HG03442 (cell line): Measurements from ENCODE around the gene CXCR5.

ENCODE experiments used
- ATAC-seq: cut with Tn5 transposase; IDR thresholded peaks from one replicate; pipeline ENCODE4 v1.9.1; 2021; ENCODE audit warnings: mild to moderate bottlenecking, moderate library complexity; ENCODE audit not compliant: unreplicated experiment

Gene CXCR5

GRCh38 chr11:118911880-118912741 is 28.4 kb downstream of the CXCR5 start:
- no peak for ATAC-seq

GRCh38 chr11:118912742-118913410 is 29.2 kb downstream of the CXCR5 start:
- ATAC-seq = no peak

- no peak for ATAC-seq
Observed at GRCh38 chr11:118913411-118914125, 29.9 kb downstream of the CXCR5 start.

- ATAC-seq = no peak
Observed at GRCh38 chr11:118914178-118914918, 30.7 kb downstream of the CXCR5 start.

GRCh38 chr11:118914987-118915386 is 31.3 kb downstream of the CXCR5 start:
- ATAC-seq = no peak

GRCh38 chr11:118915396-118915795 is 31.7 kb downstream of the CXCR5 start:
- ATAC-seq = no peak

GRCh38 chr11:118915941-118916841 is 32.5 kb downstream of the CXCR5 start:
- ATAC-seq = no peak

- ATAC-seq = no peak
Observed at GRCh38 chr11:118916842-118917388, 33.2 kb downstream of the CXCR5 start.

GRCh38 chr11:118917481-118918127 is 33.9 kb downstream of the CXCR5 start:
- ATAC-seq = no peak

- ATAC-seq = no peak
Observed at GRCh38 chr11:118918128-118918685, 34.5 kb downstream of the CXCR5 start.

GRCh38 chr11:118918686-118919280 is 35.1 kb downstream of the CXCR5 start:
- no peak for ATAC-seq

GRCh38 chr11:118921121-118921928 is 37.6 kb downstream of the CXCR5 start:
- no peak for ATAC-seq

- ATAC-seq = no peak
Observed at GRCh38 chr11:118921929-118922744, 38.4 kb downstream of the CXCR5 start.

GRCh38 chr11:118922745-118923627 is 39.3 kb downstream of the CXCR5 start:
- no peak for ATAC-seq

GRCh38 chr11:118923721-118924587 is 40.3 kb downstream of the CXCR5 start:
- ATAC-seq = no peak
